Gastrocnemius medialis (tissue), 4 donors: ENCODE data around the gene ZC3H12A. TPM values are rescaled to one million over a fixed set of nuclear protein-coding genes. Genes with fewer than 3 reads are reported as not detected.

ENCODE experiments used
- ATAC-seq, 2 donors: fragments of 150-250 bp; one replicate each; pipeline ENCODE4 v1.9.1; 2016
- DNase-seq, 2 donors: peaks; one replicate each; pipeline ENCODE4 v3.0.0-alpha.2; 2019
- H3K27ac ChIP-seq, 4 donors: fragments of 200-600 bp; sonication (generic); 1 replicate in 1 of 4; 2 replicates in 3 of 4; pipeline ENCODE4 v1.5.1; 2016 to 2018; ENCODE audit warnings: mild to moderate bottlenecking in 2 of 4, moderate library complexity in 1 of 4
- H3K27me3 ChIP-seq, 3 donors: fragments of 200-600 bp; sonication (generic) in 2 of 3; 1 replicate in 1 of 3; 2 replicates in 2 of 3; pipeline versions ENCODE4 v1.5.1 to v1.6.0; 2016 to 2019; ENCODE audit warnings: mild to moderate bottlenecking in 1 of 3, moderate library complexity in 1 of 3
- H3K36me3 ChIP-seq, 2 donors: fragments of 200-600 bp; sonication (generic) in 1 of 2; one replicate each; pipeline ENCODE4 v1.5.1; 2017 to 2018
- H3K4me1 ChIP-seq, 2 donors: fragments of 200-600 bp; sonication (generic) in 1 of 2; one replicate each; pipeline ENCODE4 v1.5.1; 2016 to 2017; ENCODE audit warnings: mild to moderate bottlenecking in 2 of 2
- H3K4me3 ChIP-seq, 4 donors: fragments of 200-600 bp; sonication (generic) in 3 of 4; 1 replicate in 1 of 4; 2 replicates in 3 of 4; pipeline ENCODE4 v1.5.1; 2016 to 2019; ENCODE audit warnings: mild to moderate bottlenecking in 2 of 4
- H3K9me3 ChIP-seq, 3 donors: fragments of 200-600 bp; sonication (generic) in 2 of 3; 1 replicate in 1 of 3; 2 replicates in 2 of 3; pipeline ENCODE4 v1.5.1; 2016 to 2019
- POLR2A ChIP-seq, 2 donors: fragments of 450-650 bp; IDR thresholded peaks; one replicate each; pipeline ENCODE4 v1.6.1; 2017; ENCODE audit warnings: antibody characterized with exemption in 2 of 2, mild to moderate bottlenecking in 2 of 2, moderate library complexity in 2 of 2
- in situ Hi-C, 4 donors: fragments of 200-750 bp; cut with MboI; loops; one replicate each; pipeline versions ENCODE4 v1.15.0 to v1.8.0; 2017; ENCODE audit warnings: low sequenced_read_pairs in 4 of 4
- intact Hi-C: fragments of 100-400 bp; cut with DNase I; formaldehyde crosslinking; loops from one replicate; pipeline ENCODE4 v1.15.1; 2023; ENCODE audit warnings: low total_unique reads
- total RNA-seq, 4 donors: library from RNA; depleted of rRNA; stranded (reverse); fragments of >200 nt; gene quantifications; one replicate each; pipeline versions ENCODE4 v1.1.0 to v1.2.3, GENCODE V29; 2016
- TF ChIP-seq, protein P1 (sequence below), 5 experiments: fragments of 450-650 bp in 3 of 5; fragments of 200-600 bp in 2 of 5; sonication (generic) in 2 of 5; IDR thresholded peaks in 4 of 5; conservative IDR thresholded peaks in 1 of 5; 1 replicate in 4 of 5; 2 replicates in 1 of 5; pipeline ENCODE4 v1.5.1; 2016 to 2019; ENCODE audit warnings: antibody characterized with exemption in 5 of 5, mild to moderate bottlenecking in 3 of 5, moderate library complexity in 3 of 5

ZC3H12A gene
- 10 to 100 TPM in 1 of 4 donors, 1 to 10 TPM in 3; 5.3 to 27.1 (median 8.6) TPM for total RNA-seq

DNA sequence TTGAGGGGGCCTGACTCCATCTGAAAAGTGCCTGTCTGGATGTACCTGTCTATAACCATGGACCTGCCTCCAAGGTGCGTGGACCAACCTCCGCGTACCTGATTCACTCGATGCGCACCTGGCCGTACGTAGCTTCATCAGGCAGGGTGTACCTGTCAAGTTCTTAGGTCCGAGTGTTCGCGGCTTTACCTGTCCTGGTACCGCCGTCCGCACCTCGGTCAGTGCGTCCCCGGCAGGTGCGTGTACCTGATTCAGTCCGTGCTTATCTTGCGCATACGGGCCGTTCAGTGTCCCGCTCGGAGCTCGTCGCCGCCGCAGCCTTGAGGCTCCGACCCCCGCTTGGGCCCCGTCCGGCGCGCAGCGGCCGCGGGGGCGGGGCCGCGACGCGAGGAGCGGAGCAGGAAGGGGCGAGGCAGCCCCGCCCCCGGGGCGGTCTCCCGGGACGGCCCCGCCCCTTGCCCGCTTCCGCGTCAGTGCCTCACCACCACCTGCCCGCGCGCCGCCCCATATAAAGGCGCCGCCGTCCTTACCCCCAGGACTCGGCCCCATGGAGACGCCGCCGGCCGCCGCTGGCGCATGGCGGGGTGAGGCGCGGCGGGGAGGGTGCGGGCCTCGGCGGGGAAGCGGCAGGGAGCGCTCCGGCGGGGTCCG lies at the start of gene ZC3H12A:
Gene ZC3H12A (plus strand): TSS at position 535 of the 651 bp plus-strand sequence. CDS start 917 bp downstream, outside the sequence.
- no peaks in the 10 kb centered on the region for H3K27me3 ChIP-seq
- intact Hi-C loops = loop anchor here (5.0 to 10.0 kb wide), 2 partner anchors 531 to 1087 kb away; partner anchors contain the start of genes FHL3 and STK40
- in situ Hi-C loops = loop anchor here in 1 of 4 donors (10.0 kb wide), 1 partner anchor 121 kb away; the partner anchor contains the start of gene GNL2
- H3K4me3 ChIP-seq = peak within 1 kb of the TSS; percentile 79 to 94 (median 93)
- H3K36me3 ChIP-seq = peaks cover 0 to 9% of the 10 kb centered on the region in 2 donors
- ATAC-seq (peak; percentile 59), DNase-seq (peak; percentile 79 to 92)
- peaks cover 65 to 72% of the 10 kb centered on the region in 2 donors for H3K4me1 ChIP-seq
- no peaks in the 10 kb centered on the region for H3K9me3 ChIP-seq
- H3K27ac ChIP-seq = peak within 1 kb of the TSS; percentile 89 to 98 (median 97)
- TF ChIP-seq, protein P1, sequence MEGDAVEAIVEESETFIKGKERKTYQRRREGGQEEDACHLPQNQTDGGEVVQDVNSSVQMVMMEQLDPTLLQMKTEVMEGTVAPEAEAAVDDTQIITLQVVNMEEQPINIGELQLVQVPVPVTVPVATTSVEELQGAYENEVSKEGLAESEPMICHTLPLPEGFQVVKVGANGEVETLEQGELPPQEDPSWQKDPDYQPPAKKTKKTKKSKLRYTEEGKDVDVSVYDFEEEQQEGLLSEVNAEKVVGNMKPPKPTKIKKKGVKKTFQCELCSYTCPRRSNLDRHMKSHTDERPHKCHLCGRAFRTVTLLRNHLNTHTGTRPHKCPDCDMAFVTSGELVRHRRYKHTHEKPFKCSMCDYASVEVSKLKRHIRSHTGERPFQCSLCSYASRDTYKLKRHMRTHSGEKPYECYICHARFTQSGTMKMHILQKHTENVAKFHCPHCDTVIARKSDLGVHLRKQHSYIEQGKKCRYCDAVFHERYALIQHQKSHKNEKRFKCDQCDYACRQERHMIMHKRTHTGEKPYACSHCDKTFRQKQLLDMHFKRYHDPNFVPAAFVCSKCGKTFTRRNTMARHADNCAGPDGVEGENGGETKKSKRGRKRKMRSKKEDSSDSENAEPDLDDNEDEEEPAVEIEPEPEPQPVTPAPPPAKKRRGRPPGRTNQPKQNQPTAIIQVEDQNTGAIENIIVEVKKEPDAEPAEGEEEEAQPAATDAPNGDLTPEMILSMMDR (IDR thresholded peaks at IDR 0.05 in 4 of 5, conservative IDR thresholded peaks at IDR 0.05 in 1 of 5) = no peak
- TF ChIP-seq POLR2A (IDR thresholded peaks at IDR 0.05) = peak; percentile 99

GRCh38 chr1:37425221-37425620 lies 49.2 kb upstream of the ZC3H12A start:
- Histone ChIP-seq H3K4me3 (no peak overlapping the region), H3K36me3 (no peaks in the 10 kb centered on the region), H3K27ac (no peak overlapping the region), H3K4me1 (no peaks in the 10 kb centered on the region), H3K27me3 (peaks cover 5 to 16% (median 5%) of the 10 kb centered on the region in 3 donors), H3K9me3 (no peaks in the 10 kb centered on the region)
- intact Hi-C loops (loop anchor here (10.0 kb wide), 1 partner anchor 650 kb away; no protein-coding TSS in a partner anchor), in situ Hi-C loops (loop anchor here in 3 of 4 donors (25.0 kb wide), 2 partner anchors 713 to 863 kb away; no protein-coding TSS in a partner anchor)
- ATAC-seq (no peak), DNase-seq (no peak)
- TF ChIP-seq, protein P1 (IDR thresholded peaks at IDR 0.05 in 4 of 5, conservative IDR thresholded peaks at IDR 0.05 in 1 of 5) = no peak
- no peak for TF ChIP-seq POLR2A (IDR thresholded peaks at IDR 0.05)

DNA sequence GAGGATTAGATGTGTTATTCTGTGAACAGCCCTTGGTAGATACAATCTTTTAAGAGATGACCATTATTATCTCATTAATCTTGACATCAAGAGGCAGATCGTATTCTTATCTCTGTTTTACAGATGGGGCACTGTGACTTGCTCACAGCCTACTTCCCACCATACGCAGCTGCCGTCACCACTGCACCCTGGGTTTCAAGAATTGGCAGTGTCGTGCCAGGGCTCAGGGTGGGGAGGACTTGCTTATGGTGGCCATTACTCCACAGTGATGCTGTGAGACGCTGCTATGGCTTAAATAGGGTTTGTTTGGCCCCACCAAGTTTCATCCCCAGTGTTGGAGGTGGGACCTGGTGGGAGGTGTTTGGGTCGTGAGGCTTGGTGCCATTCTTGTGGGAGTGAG lies 45.4 kb upstream of the ZC3H12A start:
- Histone ChIP-seq H3K27ac (no peak overlapping the region), H3K36me3 (no peaks in the 10 kb centered on the region), H3K4me1 (no peaks in the 10 kb centered on the region), H3K4me3 (no peak overlapping the region), H3K27me3 (peaks cover 0 to 22% (median 10%) of the 10 kb centered on the region in 3 donors), H3K9me3 (no peaks in the 10 kb centered on the region)
- no peak for TF ChIP-seq POLR2A (IDR thresholded peaks at IDR 0.05)
- TF ChIP-seq, protein P1 (IDR thresholded peaks at IDR 0.05 in 4 of 5, conservative IDR thresholded peaks at IDR 0.05 in 1 of 5) = no peak
- ATAC-seq = no peak
- in situ Hi-C loops (loop anchor here in 3 of 4 donors (25.0 kb wide), 2 partner anchors 717 to 867 kb away; no protein-coding TSS in a partner anchor), intact Hi-C loops (loop anchor here (10.0 kb wide), 1 partner anchor 646 kb away; no protein-coding TSS in a partner anchor)
- DNase-seq = no peak

GRCh38 chr1:37430103-37430985 lies 44.0 kb upstream of the ZC3H12A start:
- ATAC-seq = no peak
- no peak for DNase-seq
- TF ChIP-seq POLR2A (IDR thresholded peaks at IDR 0.05) = no peak
- TF ChIP-seq, protein P1 (IDR thresholded peaks at IDR 0.05 in 4 of 5, conservative IDR thresholded peaks at IDR 0.05 in 1 of 5) = no peak
- intact Hi-C loops (loop anchor here (5.0 kb wide), 1 partner anchor 913 kb away; no protein-coding TSS in a partner anchor), in situ Hi-C loops (loop anchor here (10.0 to 25.0 kb wide), 4 partner anchors 718 to 868 kb away; no protein-coding TSS in a partner anchor)
- no peak overlapping the region for H3K27ac ChIP-seq
- H3K4me3 ChIP-seq = no peak overlapping the region
- peaks cover 0 to 22% (median 10%) of the 10 kb centered on the region in 3 donors for H3K27me3 ChIP-seq
- no peaks in the 10 kb centered on the region for H3K36me3 ChIP-seq
- no peaks in the 10 kb centered on the region for H3K9me3 ChIP-seq
- no peaks in the 10 kb centered on the region for H3K4me1 ChIP-seq
